Measurements from ENCODE around the gene ADAMTS1. TPM values are rescaled to one million over a fixed set of nuclear protein-coding genes. Genes with fewer than 3 reads are reported as not detected.

The ADAMTS1 gene
- total and polyA plus RNA-seq, 2 of the 13 experiments (the other 11 are each of a cell fraction or from before 2014, with no cell fraction given) = 0.02 to 0.11 TPM

DNA sequence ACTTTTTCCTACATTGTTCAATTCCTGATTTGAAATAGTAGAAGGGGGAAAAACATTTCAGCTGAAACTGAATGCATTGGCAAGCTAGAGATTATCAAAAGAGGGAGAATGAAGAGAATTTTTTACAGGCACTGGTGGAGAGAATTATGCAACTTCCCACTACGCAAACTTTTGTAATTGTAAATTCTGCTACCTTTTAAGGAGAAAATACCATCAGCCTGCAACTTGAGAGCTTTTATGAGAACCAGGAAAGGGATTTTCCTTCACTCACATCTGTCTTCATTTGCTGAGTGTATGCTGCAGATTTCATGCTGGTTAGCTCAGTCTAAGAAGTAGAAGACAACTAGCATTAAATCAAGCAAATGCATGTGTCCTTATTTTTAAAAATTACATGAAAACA is 43.7 kb downstream of the ADAMTS1 start (continued):
- no peak for TF ChIP-seq HDAC2 (CRISPR knock-in tag; IDR thresholded peaks at IDR 0.05)
- TF ChIP-seq ZSCAN31 (CRISPR knock-in tag; IDR thresholded peaks at IDR 0.05; ENCODE audit: low read depth) = no peak
- TF ChIP-seq NFE2L1 (CRISPR knock-in tag; IDR thresholded peaks at IDR 0.05; ENCODE audit: borderline replicate concordance) = no peak

DNA sequence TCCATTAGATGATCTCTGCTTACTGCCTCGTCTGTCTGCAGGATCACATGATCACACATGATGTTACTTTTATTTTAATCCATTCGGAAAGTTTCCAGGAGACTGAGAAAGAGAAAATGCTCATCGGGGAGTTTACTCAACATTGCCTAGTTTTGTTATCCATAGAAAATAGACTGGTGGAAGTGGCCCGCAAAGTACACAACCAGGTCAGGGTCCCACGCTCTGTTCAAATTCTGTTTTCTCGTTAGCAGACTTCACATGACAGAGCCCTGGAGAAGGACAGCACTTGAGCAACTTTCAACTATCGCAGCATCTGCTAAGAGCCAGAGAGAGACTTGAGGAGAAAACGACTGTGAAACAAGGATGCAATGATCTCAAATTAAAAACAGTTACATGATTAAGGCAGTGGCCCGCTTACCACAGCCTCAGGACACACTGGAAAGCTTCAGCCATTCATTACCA is 44.2 kb downstream of the ADAMTS1 start:
- no peak overlapping the region for H3K4me3 ChIP-seq (replicated peaks in 1 of 3; ENCODE audit: insufficient read depth in 1 of 3, low read depth in 2 of 3, low read length in 3 of 3)
- TF ChIP-seq, protein P1, sequence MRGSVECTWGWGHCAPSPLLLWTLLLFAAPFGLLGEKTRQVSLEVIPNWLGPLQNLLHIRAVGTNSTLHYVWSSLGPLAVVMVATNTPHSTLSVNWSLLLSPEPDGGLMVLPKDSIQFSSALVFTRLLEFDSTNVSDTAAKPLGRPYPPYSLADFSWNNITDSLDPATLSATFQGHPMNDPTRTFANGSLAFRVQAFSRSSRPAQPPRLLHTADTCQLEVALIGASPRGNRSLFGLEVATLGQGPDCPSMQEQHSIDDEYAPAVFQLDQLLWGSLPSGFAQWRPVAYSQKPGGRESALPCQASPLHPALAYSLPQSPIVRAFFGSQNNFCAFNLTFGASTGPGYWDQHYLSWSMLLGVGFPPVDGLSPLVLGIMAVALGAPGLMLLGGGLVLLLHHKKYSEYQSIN (CRISPR knock-in tag; IDR thresholded peaks at IDR 0.05; ENCODE audit: borderline replicate concordance) = no peak
- TF ChIP-seq, protein P2, sequence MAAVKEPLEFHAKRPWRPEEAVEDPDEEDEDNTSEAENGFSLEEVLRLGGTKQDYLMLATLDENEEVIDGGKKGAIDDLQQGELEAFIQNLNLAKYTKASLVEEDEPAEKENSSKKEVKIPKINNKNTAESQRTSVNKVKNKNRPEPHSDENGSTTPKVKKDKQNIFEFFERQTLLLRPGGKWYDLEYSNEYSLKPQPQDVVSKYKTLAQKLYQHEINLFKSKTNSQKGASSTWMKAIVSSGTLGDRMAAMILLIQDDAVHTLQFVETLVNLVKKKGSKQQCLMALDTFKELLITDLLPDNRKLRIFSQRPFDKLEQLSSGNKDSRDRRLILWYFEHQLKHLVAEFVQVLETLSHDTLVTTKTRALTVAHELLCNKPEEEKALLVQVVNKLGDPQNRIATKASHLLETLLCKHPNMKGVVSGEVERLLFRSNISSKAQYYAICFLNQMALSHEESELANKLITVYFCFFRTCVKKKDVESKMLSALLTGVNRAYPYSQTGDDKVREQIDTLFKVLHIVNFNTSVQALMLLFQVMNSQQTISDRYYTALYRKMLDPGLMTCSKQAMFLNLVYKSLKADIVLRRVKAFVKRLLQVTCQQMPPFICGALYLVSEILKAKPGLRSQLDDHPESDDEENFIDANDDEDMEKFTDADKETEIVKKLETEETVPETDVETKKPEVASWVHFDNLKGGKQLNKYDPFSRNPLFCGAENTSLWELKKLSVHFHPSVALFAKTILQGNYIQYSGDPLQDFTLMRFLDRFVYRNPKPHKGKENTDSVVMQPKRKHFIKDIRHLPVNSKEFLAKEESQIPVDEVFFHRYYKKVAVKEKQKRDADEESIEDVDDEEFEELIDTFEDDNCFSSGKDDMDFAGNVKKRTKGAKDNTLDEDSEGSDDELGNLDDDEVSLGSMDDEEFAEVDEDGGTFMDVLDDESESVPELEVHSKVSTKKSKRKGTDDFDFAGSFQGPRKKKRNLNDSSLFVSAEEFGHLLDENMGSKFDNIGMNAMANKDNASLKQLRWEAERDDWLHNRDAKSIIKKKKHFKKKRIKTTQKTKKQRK (IDR thresholded peaks at IDR 0.05; ENCODE audit: low read length) = no peak
- TF ChIP-seq IRF2 (CRISPR knock-in tag; IDR thresholded peaks at IDR 0.05) (no peak), ZNF883 (CRISPR knock-in tag; IDR thresholded peaks at IDR 0.05; ENCODE audit: not compliant biosample characterization) (no peak)
- 8% methylated on average over 9 of the region's 9 CpGs for WGBS (ENCODE audit: low lambda C conversion rate)
- no peak overlapping the region for H2AFZ ChIP-seq (ENCODE audit: low read length)
- no peak for FAIRE-seq
- ChIA-PET CTCF (ENCODE audit: low intra/inter-chr PET ratio, low total read pairs) (no interaction called here), POLR2A (no interaction called here)
- H3K9ac ChIP-seq (ENCODE audit: insufficient read depth, low read depth, low read length) = no peak overlapping the region
- H3K9me3 ChIP-seq (ENCODE audit: low read length) = peaks cover 29% of the 10 kb centered on the region
- BruUV-seq (replicated peaks) = no TSS peak
- H4K20me1 ChIP-seq (ENCODE audit: insufficient read depth, low read length) = no peaks in the 10 kb centered on the region
- no peaks in the 10 kb centered on the region for H3K4me1 ChIP-seq (ENCODE audit: insufficient read depth, low read length)
- no peaks in the 10 kb centered on the region for H3K27me3 ChIP-seq (ENCODE audit: control insufficient read depth in 1 of 2, insufficient read depth in 2 of 2, low read length in 2 of 2)
- H3K36me3 ChIP-seq (replicated peaks in 1 of 2; ENCODE audit: control insufficient read depth in 1 of 2, insufficient read depth in 2 of 2, low read length in 2 of 2) = no peaks in the 10 kb centered on the region
- no peak for DNase-seq (ENCODE audit: low spot score)
- intact Hi-C loops (cut with micrococcal nuclease; ENCODE audit: unreplicated experiment) (no loop called here), in situ Hi-C loops (cut with HindIII; ENCODE audit: extremely low pct_ligation_motif_present, low pct_unique_long_range_greater_than_20kb) (no loop called here)
- H3K79me2 ChIP-seq (ENCODE audit: insufficient read depth, low read length) = no peaks in the 10 kb centered on the region
- no peak overlapping the region for H3K27ac ChIP-seq (ENCODE audit: extremely low read length, insufficient read depth, low read length)
- no peak for ATAC-seq
- no peak overlapping the region for H3K4me2 ChIP-seq (ENCODE audit: low read depth, low read length)

All from HepG2 (cell line).